ENCODE data around the gene ISCA2. TPM values are rescaled to one million over a fixed set of nuclear protein-coding genes. Genes with fewer than 3 reads are reported as not detected.

ISCA2 gene
- total and polyA plus RNA-seq, 11 donors, result 10.8 to 45.8 (median 35.5) TPM

- DNase-seq (no peak), ATAC-seq (no peak)
- Histone ChIP-seq H3K27me3 (no peaks in the 10 kb centered on the region), H3K9me3 (no peaks in the 10 kb centered on the region), H3K4me1 (peaks cover 0 to 19% (median 7%) of the 10 kb centered on the region in 12 donors), H3K4me3 (no peak overlapping the region), H3K27ac (no peak overlapping the region), H3K36me3 (peaks cover 0 to 92% (median 83%) of the 10 kb centered on the region in 9 donors)
- WGBS, 4 donors, result 60 to 74% (median 72%) methylated on average over 3 of the region's 3 CpGs
- intact Hi-C loops (cut with DNase I), result no loop called here
- TF ChIP-seq CTCF (IDR thresholded peaks at IDR 0.05) (no peak), POLR2A (IDR thresholded peaks at IDR 0.05) (no peak)
Observed at GRCh38 chr14:74482571-74482970, 11.0 kb upstream of the ISCA2 start.

GRCh38 chr14:74483321-74483720 lies 10.2 kb upstream of the ISCA2 start:
- Histone ChIP-seq H3K36me3 (peaks cover 0 to 85% (median 75%) of the 10 kb centered on the region in 9 donors), H3K9me3 (no peaks in the 10 kb centered on the region), H3K4me1 (peaks cover 0 to 24% (median 7%) of the 10 kb centered on the region in 12 donors), H3K27me3 (no peaks in the 10 kb centered on the region), H3K4me3 (no peak overlapping the region), H3K27ac (no peak overlapping the region)
- DNase-seq, result no peak
- ATAC-seq, result no peak
- TF ChIP-seq POLR2A (IDR thresholded peaks at IDR 0.05) (no peak), CTCF (IDR thresholded peaks at IDR 0.05) (no peak)
- intact Hi-C loops (cut with DNase I), result no loop called here

- no peak overlapping the region for H3K27ac ChIP-seq
- DNase-seq, result no peak
- no peak for TF ChIP-seq POLR2A (IDR thresholded peaks at IDR 0.05)
- TF ChIP-seq CTCF (IDR thresholded peaks at IDR 0.05), result no peak
- peaks cover 0 to 56% (median 48%) of the 10 kb centered on the region in 9 donors for H3K36me3 ChIP-seq
- WGBS, 4 donors, result 56 to 64% (median 60%) methylated on average over 3 of the region's 3 CpGs
- H3K9me3 ChIP-seq, result no peaks in the 10 kb centered on the region
- no peak overlapping the region for H3K4me3 ChIP-seq
- peaks cover 0 to 52% (median 20%) of the 10 kb centered on the region in 12 donors for H3K4me1 ChIP-seq
- intact Hi-C loops (cut with DNase I), result no loop called here
- H3K27me3 ChIP-seq, result no peaks in the 10 kb centered on the region
- peak in 2 of 4 donors; percentile 42 to 43 for ATAC-seq
Observed at GRCh38 chr14:74486164-74486563, 7.4 kb upstream of the ISCA2 start.

- Histone ChIP-seq H3K4me3 (no peak overlapping the region), H3K27me3 (no peaks in the 10 kb centered on the region), H3K9me3 (no peaks in the 10 kb centered on the region), H3K27ac (peak overlapping the region in 1 of 12 donors; percentile 42), H3K36me3 (peaks cover 0 to 30% (median 21%) of the 10 kb centered on the region in 9 donors), H3K4me1 (peaks cover 0 to 64% (median 28%) of the 10 kb centered on the region in 12 donors)
- DNase-seq, result no peak
- ATAC-seq, result no peak
- TF ChIP-seq POLR2A (IDR thresholded peaks at IDR 0.05) (no peak), CTCF (IDR thresholded peaks at IDR 0.05) (no peak)
- intact Hi-C loops (cut with DNase I), result no loop called here
Observed at GRCh38 chr14:74488786-74489397, 4.7 kb upstream of the ISCA2 start.

Measured in heart left ventricle (tissue), 16 donors.